Stimulated activated CD4-positive, alpha-beta T cell treated with anti-CD3 and anti-CD28 coated beads, TNF-alpha, amount 100 ng/mL, for 1 hour (primary cell): ENCODE data around the gene U2AF1L4.

ENCODE experiments used
- DNase-seq, 3 donors: peaks; one replicate each; pipeline ENCODE4 v3.0.0-alpha.2; 2020; ENCODE audit warnings: low read depth in 3 of 3, low spot score in 1 of 3

U2AF1L4 gene

DNA sequence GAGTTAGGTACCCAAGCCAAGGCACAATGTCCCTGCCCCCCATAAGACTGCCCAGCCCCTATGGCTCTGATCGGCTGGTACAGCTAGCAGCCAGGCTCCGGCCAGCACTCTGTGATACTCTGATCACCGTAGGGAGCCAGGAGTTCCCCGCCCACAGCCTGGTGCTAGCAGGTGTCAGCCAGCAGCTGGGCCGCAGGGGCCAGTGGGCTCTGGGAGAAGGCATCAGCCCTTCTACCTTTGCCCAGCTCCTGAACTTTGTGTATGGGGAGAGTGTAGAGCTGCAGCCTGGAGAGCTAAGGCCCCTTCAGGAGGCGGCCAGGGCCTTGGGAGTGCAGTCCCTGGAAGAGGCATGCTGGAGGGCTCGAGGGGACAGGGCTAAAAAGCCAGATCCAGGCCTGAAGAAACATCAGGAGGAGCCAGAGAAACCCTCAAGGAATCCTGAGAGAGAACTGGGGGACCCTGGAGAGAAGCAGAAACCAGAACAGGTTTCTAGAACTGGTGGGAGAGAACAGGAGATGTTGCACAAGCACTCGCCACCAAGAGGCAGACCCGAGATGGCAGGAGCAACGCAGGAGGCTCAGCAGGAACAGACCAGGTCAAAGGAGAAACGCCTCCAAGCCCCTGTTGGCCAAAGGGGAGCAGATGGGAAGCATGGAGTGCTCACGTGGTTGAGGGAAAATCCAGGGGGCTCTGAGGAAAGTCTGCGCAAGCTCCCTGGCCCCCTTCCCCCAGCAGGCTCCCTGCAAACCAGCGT lies 30.4 kb downstream of the U2AF1L4 start:
- no peak for DNase-seq

- DNase-seq, result no peak
These were observed 31.2 kb downstream of the U2AF1L4 start for GRCh38 chr19:35713904-35714495.

DNA sequence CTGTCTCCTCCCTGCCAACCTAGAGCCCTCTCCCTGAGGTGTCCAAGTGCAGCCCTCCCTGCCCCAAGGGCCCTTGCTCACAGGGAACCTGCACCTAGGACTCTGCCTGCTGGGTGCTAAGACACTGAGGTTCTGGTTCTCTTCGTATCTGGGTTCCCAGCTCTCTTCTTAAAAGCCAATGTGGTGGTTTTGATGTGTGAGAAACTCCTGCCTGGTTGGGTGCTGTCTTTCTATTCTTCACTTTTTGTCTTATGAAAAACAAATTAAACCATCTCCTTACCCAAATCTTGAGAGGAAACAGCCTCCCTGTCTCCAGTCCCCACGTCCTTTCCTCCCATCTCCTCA lies 31.7 kb downstream of the U2AF1L4 start:
- DNase-seq, result no peak

- no peak for DNase-seq
These were observed 32.4 kb downstream of the U2AF1L4 start for GRCh38 chr19:35712567-35713505.

DNA sequence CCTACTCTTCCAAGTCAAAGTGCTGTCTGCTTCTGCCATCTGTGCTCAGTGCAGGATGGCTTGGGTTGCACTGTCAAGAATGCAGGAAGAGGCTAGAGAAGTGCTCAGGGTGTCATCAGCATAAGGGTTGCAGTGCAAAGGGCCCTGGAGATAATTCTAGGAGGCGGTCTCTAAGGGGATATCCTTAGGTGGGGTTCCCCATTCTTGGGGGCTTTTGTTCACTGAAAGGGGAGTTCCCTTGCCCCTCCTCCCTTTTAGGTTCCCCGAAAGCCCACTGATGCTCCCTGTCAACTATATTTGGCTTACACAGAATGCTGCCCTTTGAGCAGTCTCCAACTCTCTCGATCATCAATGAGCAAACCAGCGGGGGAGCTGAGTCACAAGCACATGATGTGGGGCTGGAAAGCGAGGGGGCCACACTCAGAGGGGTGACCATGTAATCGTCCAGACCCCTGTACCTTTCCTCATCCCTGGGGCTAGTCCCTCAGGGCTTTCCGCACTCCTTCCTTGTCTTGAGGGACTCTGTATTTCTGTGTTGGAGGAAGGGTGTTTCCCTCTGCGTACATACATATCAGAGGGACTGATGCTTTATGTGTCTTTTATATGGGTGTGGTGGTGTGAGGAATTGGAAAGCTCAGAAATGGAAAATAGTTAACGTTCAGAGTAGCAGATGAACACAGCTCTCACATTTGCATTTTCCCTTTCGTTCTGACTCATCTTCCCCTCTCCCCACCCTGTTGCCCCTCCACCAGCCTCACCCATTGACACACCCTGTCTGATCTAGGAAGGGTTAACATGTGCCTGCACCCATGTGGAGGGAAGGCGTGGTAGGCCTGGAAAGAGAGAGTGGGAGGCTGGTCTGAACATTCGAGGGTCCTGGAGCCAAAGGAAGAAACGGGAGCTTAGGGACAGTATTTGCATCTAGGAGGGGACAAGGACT lies 34.2 kb downstream of the U2AF1L4 start:
- DNase-seq, result peak in 1 of 3 donors; percentile 32

- DNase-seq, result no peak
These were observed 36.8 kb downstream of the U2AF1L4 start for GRCh38 chr19:35708391-35708790.

DNA sequence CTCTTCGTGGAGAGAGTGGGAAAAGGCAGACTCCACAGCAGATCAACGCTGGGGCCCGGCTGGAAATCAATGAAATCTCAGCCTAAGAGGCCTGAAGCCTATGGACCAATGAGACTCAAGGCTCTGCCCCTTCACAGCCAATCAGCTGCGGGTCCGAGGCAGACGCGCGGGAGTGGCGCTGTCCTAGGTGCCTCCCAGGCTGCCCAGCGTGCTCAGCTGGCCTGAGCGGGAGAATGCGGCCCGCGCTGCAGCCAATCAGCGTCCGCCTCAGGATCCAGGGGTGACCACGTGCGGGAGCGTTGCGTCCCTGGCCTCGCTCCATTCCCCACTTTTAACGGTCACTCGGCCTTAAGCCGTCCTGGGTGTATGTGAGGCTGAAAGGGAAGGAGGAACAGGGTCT lies 41.0 kb downstream of the U2AF1L4 start, which contains the start of gene ZBTB32:
ZBTB32 (plus strand) TSS at position 341 of the 400 bp plus-strand sequence. CDS start 10,069 bp downstream, outside the sequence.
- DNase-seq, result no peak

DNA sequence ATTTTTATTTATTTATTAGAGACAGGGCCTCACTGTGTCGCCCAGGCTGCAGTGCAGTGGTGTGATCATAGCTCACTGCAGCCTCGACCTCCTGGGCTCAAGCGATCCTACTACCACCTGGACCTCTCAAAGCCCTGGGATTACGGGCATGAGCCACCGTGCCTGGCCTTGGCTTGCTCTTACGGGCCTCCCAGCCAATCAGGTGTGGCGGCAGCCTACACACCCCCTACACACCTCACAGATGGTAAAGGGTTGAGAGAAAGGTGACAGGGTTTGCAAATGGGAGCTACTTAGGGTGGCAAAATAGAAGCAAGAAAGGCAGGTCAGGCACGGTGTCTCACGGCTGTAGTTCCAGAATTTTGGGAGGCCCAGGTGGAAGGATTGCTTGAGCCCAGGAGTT lies 41.9 kb downstream of the U2AF1L4 start:
- no peak for DNase-seq

DNA sequence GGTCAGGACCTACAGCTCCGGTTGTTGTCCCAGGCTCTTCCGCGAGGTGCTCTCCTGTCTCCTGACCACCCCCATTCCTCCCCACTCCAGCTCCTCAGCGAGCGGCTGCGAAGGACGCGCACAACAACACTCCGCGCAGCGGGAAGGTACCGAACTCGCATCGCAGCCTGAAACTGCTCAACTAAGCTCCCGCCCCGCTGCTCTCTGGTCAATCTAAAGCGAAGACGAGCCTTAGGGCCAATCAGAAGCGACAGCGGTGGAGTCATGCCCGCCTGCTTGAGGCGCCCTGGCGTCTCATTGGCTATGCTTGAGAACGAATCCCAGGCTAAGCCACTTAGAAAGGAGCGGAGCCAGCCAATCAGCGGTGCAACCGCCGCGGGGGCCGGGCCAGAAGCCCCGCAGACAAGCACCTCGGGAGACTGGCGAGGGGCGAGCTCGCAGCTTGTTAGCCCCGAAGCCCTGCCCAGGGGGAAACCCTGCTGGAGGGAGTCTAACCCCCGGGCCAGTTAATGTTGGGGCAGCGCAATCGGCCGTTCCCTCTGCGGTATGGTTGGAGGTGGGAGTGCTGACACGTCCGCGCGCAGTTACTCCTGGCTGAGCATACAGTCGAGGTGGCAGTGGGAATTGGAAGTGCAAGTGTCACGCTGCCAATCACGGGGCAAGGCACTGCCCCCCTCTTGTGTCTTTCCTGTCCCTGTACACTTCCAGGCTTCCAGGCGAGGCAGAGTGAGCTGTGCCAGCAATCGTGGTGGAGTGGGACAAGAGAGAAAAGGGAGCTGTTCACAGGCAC lies 42.8 kb downstream of the U2AF1L4 start:
- DNase-seq, result peak; percentile 74 to 85 (median 84)

DNA sequence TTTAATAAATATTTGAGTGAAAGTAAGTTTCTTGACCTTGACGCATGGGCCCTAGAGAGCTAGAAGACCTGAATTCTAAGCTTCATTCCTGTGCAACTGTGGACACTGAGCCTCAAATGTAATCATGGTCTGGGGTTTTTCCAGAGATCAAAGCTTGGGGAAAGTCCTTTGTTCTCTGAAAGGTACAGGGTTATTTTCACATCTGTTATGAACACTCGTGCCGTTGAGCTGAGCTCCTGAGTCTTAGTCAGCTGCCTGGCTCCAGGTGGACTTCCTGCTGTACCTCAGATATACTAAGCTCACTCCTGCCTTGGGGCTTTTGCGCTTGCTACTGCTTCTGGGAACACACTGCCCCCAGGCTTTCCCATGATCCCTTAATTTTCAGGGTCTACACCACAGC lies 48.4 kb downstream of the U2AF1L4 start:
- DNase-seq, result no peak

DNA sequence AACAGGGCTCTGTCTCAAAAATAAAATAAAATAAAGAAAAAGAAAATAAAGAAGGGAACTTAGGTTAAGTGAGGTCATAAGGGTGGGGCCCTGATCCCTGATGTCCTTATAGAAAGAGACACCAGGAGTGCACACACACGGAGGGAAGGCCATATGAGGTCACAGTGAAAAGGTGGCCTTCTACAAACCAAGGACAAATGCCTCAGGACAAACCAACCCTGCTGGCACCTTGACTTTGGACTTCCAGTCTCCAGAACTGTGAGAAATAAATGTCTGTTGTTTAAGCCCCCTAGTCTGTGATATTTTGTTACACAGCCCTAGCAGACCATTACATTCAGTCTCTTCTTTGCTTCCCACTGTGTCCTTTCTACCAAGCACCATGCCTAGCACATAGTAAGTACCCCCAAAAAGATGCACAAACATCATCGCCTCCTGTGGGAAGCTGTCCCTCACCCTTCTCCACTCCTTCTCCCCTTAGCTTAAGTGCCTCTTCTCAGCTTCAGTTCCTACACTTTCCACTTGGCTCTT lies 49.3 kb downstream of the U2AF1L4 start:
- DNase-seq, result no peak

DNA sequence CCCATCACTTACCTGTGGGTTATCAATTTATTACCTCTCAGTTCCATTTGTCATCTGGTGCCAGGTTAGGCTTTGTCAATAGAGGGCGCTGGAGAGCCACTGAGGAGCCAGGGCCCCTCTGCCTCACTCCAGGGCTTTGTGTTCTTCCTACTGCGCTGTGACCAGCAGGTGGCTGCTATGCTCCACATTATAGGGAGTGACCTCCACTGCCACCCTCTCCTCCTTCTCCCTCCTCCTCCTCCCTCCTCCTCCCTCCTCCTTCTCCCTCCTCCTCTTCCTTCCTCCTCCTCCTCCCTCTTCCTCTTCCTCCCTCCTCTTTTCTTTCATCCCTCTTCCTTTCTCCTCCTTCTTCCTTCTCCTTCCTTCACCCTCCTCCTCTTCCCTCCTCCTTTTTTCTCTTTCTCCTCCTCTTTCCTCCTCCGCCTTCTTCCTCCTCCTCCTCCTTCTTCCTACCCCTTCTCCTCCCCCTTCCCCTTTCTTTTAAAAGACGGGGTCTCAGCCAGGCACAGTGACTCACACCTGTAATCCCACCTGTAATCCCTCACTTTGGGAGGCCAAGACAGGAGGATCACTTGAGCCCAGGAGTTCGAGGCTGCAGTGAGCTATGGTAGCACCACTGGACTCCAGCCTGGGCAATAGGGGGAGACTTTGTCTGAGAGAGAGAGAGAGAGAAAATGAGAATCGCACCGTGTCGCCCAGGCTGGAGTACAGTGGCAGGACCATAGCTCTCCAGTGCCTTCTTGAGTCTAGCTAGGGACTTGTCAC lies 51.2 kb downstream of the U2AF1L4 start:
- peak; percentile 76 to 89 (median 82) for DNase-seq

DNA sequence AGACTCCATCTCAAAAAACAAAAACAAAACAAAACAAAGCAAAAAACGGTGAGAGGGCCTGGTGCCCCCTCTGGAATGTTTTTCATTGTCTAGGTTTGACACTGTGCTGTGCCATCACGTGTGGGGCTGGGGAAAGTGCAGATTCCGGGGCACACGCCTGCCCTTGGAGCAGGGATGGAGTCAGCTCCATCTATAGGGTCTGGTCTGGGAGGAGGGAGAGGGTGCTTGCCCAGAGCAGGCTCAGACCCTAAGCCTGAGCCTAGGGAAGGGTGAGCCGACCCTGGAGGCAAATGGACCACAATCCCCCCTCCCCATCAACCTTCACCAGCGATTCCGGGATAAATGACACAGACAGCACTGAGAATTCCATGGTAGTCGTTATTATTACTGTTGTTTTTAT lies 51.8 kb downstream of the U2AF1L4 start:
- DNase-seq, result no peak
